Measurements from ENCODE around the gene PMS2. TPM values are rescaled to one million over a fixed set of nuclear protein-coding genes. Genes with fewer than 3 reads are reported as not detected.

The PMS2 gene
- polyA plus RNA-seq, 1 donor (not counting 4 experiments of a cell fraction or from before 2014, with no cell fraction given): 12.7 TPM

DNA sequence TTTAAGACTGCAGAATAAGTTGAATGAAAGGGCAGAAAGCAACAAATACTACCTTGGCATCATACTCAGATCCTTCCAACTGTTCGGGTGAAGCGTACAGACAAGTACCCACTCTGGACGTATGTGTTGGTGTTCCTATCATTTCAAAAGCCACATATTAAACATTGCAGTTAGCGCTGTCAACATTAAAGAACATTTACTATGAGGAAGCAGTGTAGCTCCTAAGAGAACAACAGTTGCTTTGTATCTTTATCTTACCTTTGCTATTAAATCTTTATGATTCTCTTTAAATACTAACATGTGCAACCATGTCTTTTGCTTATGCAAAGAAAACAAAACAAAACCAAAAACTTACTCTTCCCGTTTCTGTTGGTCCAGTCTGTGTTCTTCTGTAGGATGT, 19.7 kb upstream of the PMS2 start:
- no peak for FAIRE-seq
- H3K9ac ChIP-seq (ENCODE audit: control insufficient read depth, extremely low read depth, insufficient read depth, low read length): no peak overlapping the region
- no peak overlapping the region for H2AFZ ChIP-seq (ENCODE audit: control insufficient read depth, low read length)
- no peaks in the 10 kb centered on the region for H3K9me1 ChIP-seq (ENCODE audit: control insufficient read depth, extremely low read depth, insufficient read depth, low read length)
- no peak for DNase-seq (ENCODE audit: low read depth, low spot score)
- no peak overlapping the region for H3K27ac ChIP-seq (ENCODE audit: control insufficient read depth, insufficient read depth, low read length)
- H3K4me3 ChIP-seq (ENCODE audit: control insufficient read depth in 2 of 3, extremely low read depth in 1 of 3, insufficient read depth in 2 of 3, low read depth in 1 of 3, low read length in 3 of 3): no peak overlapping the region
- H3K36me3 ChIP-seq (ENCODE audit: control insufficient read depth in 2 of 2, extremely low read depth in 1 of 2, insufficient read depth in 2 of 2, low read length in 2 of 2): peaks cover 17 to 36% of the 10 kb centered on the region in 2 experiments
- H3K4me2 ChIP-seq (ENCODE audit: control insufficient read depth, extremely low read depth, insufficient read depth, low read depth, low read length): no peak overlapping the region
- peaks cover 2% of the 10 kb centered on the region for H3K79me2 ChIP-seq (ENCODE audit: control insufficient read depth, insufficient read depth, low read length)
- no peaks in the 10 kb centered on the region for H4K20me1 ChIP-seq (ENCODE audit: control insufficient read depth, extremely low read depth, insufficient read depth, low read length)
- dilution Hi-C loops (cut with MboI; ENCODE audit: extremely low pct_ligation_motif_present, low sequenced_read_pairs): no loop called here
- no peaks in the 10 kb centered on the region for H3K27me3 ChIP-seq (ENCODE audit: control insufficient read depth, extremely low read depth, insufficient read depth, low read length)
- TF ChIP-seq EZH2 (IDR thresholded peaks at IDR 0.05; ENCODE audit: low read length): no peak
- TF ChIP-seq, protein P1, sequence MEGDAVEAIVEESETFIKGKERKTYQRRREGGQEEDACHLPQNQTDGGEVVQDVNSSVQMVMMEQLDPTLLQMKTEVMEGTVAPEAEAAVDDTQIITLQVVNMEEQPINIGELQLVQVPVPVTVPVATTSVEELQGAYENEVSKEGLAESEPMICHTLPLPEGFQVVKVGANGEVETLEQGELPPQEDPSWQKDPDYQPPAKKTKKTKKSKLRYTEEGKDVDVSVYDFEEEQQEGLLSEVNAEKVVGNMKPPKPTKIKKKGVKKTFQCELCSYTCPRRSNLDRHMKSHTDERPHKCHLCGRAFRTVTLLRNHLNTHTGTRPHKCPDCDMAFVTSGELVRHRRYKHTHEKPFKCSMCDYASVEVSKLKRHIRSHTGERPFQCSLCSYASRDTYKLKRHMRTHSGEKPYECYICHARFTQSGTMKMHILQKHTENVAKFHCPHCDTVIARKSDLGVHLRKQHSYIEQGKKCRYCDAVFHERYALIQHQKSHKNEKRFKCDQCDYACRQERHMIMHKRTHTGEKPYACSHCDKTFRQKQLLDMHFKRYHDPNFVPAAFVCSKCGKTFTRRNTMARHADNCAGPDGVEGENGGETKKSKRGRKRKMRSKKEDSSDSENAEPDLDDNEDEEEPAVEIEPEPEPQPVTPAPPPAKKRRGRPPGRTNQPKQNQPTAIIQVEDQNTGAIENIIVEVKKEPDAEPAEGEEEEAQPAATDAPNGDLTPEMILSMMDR (optimal IDR thresholded peaks at IDR 0.05 in 1 of 3, IDR thresholded peaks at IDR 0.05 in 1 of 3, conservative IDR thresholded peaks at IDR 0.05 in 1 of 3; ENCODE audit: extremely low read depth in 1 of 3, insufficient read depth in 2 of 3, low read length in 3 of 3): no peak
- no peaks in the 10 kb centered on the region for H3K4me1 ChIP-seq (ENCODE audit: control insufficient read depth, extremely low read depth, insufficient read depth, low read length)
- no peaks in the 10 kb centered on the region for H3K9me3 ChIP-seq (ENCODE audit: control insufficient read depth, low read depth, low read length)

DNA sequence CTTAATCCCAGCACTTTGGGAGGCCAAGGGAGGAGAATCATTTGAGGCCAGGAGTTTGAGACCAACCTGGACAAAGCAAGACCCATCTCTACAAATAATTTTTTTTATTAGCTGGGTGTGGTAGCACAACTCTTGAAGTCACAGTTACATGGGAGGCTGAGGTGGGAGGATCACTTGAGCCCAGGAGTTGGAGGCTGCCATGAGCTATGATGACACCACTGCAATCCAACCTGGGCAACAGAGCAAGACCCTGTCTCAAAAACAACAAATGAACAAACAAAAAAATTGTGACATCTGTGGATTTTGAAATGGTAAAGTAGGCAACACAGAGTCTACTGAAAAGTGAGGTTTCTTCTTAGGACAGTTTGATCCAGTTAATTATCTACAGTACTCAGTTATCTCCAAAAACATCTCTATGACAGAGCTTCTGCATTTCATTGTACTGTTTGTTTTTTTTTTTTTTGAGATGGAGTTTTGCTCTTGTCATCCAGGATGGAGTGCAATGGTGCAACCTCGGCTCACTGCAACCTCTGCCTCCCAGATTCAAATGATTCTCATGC, 19.0 kb upstream of the PMS2 start:
- FAIRE-seq (no peak), DNase-seq (ENCODE audit: low read depth, low spot score) (no peak)
- no peak overlapping the region for H2AFZ ChIP-seq (ENCODE audit: control insufficient read depth, low read length)
- H3K9me1 ChIP-seq (ENCODE audit: control insufficient read depth, extremely low read depth, insufficient read depth, low read length): no peaks in the 10 kb centered on the region
- no peak overlapping the region for H3K9ac ChIP-seq (ENCODE audit: control insufficient read depth, extremely low read depth, insufficient read depth, low read length)
- H3K9me3 ChIP-seq (ENCODE audit: control insufficient read depth, low read depth, low read length): no peaks in the 10 kb centered on the region
- no peaks in the 10 kb centered on the region for H4K20me1 ChIP-seq (ENCODE audit: control insufficient read depth, extremely low read depth, insufficient read depth, low read length)
- no peak overlapping the region for H3K27ac ChIP-seq (ENCODE audit: control insufficient read depth, insufficient read depth, low read length)
- dilution Hi-C loops (cut with MboI; ENCODE audit: extremely low pct_ligation_motif_present, low sequenced_read_pairs): no loop called here
- peaks cover 23 to 42% of the 10 kb centered on the region in 2 experiments for H3K36me3 ChIP-seq (ENCODE audit: control insufficient read depth in 2 of 2, extremely low read depth in 1 of 2, insufficient read depth in 2 of 2, low read length in 2 of 2)
- TF ChIP-seq, protein P1 (optimal IDR thresholded peaks at IDR 0.05 in 1 of 3, IDR thresholded peaks at IDR 0.05 in 1 of 3, conservative IDR thresholded peaks at IDR 0.05 in 1 of 3; ENCODE audit: extremely low read depth in 1 of 3, insufficient read depth in 2 of 3, low read length in 3 of 3): no peak
- TF ChIP-seq EZH2 (IDR thresholded peaks at IDR 0.05; ENCODE audit: low read length): no peak
- no peaks in the 10 kb centered on the region for H3K27me3 ChIP-seq (ENCODE audit: control insufficient read depth, extremely low read depth, insufficient read depth, low read length)
- H3K79me2 ChIP-seq (ENCODE audit: control insufficient read depth, insufficient read depth, low read length): peaks cover 2% of the 10 kb centered on the region
- H3K4me1 ChIP-seq (ENCODE audit: control insufficient read depth, extremely low read depth, insufficient read depth, low read length): no peaks in the 10 kb centered on the region
- H3K4me3 ChIP-seq (ENCODE audit: control insufficient read depth in 2 of 3, extremely low read depth in 1 of 3, insufficient read depth in 2 of 3, low read depth in 1 of 3, low read length in 3 of 3): no peak overlapping the region
- no peak overlapping the region for H3K4me2 ChIP-seq (ENCODE audit: control insufficient read depth, extremely low read depth, insufficient read depth, low read depth, low read length)
